K562 (cell line): ENCODE data around the gene OR10G2. TPM values are rescaled to one million over a fixed set of nuclear protein-coding genes. Genes with fewer than 3 reads are reported as not detected.

Experiments used
- LCOR ChIP-seq: sonication (generic); formaldehyde crosslinking; IDR thresholded peaks from 2 replicates; pipeline ENCODE4 v1.8.0; 2022; ENCODE audit warnings: mild to moderate bottlenecking, missing genetic modification reagents
- POLR3A ChIP-seq: IDR thresholded peaks from 2 replicates; pipeline ENCODE4 v1.6.1; 2011; ENCODE audit warnings: borderline replicate concordance, mild to moderate bottlenecking, moderate library complexity; ENCODE audit not compliant: insufficient read length, insufficient read depth; ENCODE audit errors: extremely low read depth
- ZBTB49 ChIP-seq: sonication (generic); formaldehyde crosslinking; IDR thresholded peaks from 2 replicates; pipeline ENCODE4 v1.8.0; 2022; ENCODE audit warnings: missing genetic modification reagents, mild to moderate bottlenecking, borderline replicate concordance
- ZNF609 ChIP-seq: sonication (generic); formaldehyde crosslinking; IDR thresholded peaks from 2 replicates; pipeline ENCODE4 v1.8.1; 2023; ENCODE audit warnings: missing genetic modification reagents, mild to moderate bottlenecking, borderline replicate concordance
- polyA plus RNA-seq, 8 experiments: library from polyadenylated mRNA; depleted of rRNA in 4 of 8; stranded (reverse) in 5 of 8; unstranded in 3 of 8; fragments of >200 nt; fragmentation: Nextera tagmentation in 2 of 8; fragmentation: Illumina TruSeq in 1 of 8; extraction: Ambion mirVana in 2 of 8; extraction: Trizol in 1 of 8; gene quantifications; 2 replicates each; pipeline versions ENCODE4 v1.2.1 to v1.2.3, GENCODE V29; 2011 to 2014; ENCODE audit warnings: inconsistent platforms in 1 of 8, missing spikeins in 1 of 8
- total RNA-seq, 7 experiments: library from RNA; depleted of rRNA in 6 of 7; stranded (reverse); fragments of >200 nt in 6 of 7; fragmentation: Illumina TruSeq in 2 of 7; extraction: Trizol in 2 of 7; gene quantifications; 2 replicates each; pipeline versions ENCODE4 v1.2.1 to v1.2.3, GENCODE V29; 2011 to 2021; ENCODE audit warnings: low replicate concordance in 1 of 7

OR10G2 gene
- total and polyA plus RNA-seq, 9 of the 15 experiments (the other 6 are each of a cell fraction or from before 2014, with no cell fraction given), result not detected

GRCh38 chr14:21614240-21614639, 20.5 kb downstream of the OR10G2 start (continued):
- TF ChIP-seq ZNF609 (CRISPR knock-in tag), result no peak
- TF ChIP-seq POLR3A, result no peak
- TF ChIP-seq LCOR, result no peak
- TF ChIP-seq ZBTB49 (CRISPR knock-in tag), result no peak
